ENCODE data around the gene MGLL. TPM values are rescaled to one million over a fixed set of nuclear protein-coding genes. Genes with fewer than 3 reads are reported as not detected.

The MGLL gene
- total RNA-seq, 1 donor from 2014 or later, result 132 TPM

DNA sequence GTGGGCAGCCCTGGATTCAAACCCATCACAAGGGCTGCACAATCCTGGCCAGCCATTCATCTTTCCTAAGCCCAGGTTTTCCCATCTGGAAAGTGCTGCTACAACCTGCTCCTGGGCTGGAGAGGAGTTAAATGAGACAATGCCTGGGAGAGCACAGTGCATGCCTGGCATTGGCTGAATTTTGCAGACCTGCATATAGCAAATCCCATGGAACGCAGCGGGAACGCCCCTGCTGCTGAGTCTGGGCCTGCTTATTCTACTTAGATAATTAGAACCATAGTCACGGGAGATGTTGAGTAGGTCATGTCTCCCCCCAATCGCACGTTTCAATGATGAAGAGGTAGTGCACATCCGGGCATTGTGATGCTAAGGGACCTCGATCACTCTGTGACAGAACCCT is 102.9 kb downstream of the MGLL start:
- Histone ChIP-seq H3K36me3 (peaks cover 26% of the 10 kb centered on the region), H3K4me3 (no peak overlapping the region), H3K4me1 (peaks cover 52% of the 10 kb centered on the region), H3K9me3 (no peaks in the 10 kb centered on the region), H3K27ac (no peak overlapping the region), H3K27me3 (ENCODE audit: low read depth) (no peaks in the 10 kb centered on the region)
- ATAC-seq, result no peak
- intact Hi-C loops (cut with DNase I), result no loop called here
- DNase-seq, result no peak
- TF ChIP-seq, protein P1, sequence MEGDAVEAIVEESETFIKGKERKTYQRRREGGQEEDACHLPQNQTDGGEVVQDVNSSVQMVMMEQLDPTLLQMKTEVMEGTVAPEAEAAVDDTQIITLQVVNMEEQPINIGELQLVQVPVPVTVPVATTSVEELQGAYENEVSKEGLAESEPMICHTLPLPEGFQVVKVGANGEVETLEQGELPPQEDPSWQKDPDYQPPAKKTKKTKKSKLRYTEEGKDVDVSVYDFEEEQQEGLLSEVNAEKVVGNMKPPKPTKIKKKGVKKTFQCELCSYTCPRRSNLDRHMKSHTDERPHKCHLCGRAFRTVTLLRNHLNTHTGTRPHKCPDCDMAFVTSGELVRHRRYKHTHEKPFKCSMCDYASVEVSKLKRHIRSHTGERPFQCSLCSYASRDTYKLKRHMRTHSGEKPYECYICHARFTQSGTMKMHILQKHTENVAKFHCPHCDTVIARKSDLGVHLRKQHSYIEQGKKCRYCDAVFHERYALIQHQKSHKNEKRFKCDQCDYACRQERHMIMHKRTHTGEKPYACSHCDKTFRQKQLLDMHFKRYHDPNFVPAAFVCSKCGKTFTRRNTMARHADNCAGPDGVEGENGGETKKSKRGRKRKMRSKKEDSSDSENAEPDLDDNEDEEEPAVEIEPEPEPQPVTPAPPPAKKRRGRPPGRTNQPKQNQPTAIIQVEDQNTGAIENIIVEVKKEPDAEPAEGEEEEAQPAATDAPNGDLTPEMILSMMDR (IDR thresholded peaks at IDR 0.05), result no peak

DNA sequence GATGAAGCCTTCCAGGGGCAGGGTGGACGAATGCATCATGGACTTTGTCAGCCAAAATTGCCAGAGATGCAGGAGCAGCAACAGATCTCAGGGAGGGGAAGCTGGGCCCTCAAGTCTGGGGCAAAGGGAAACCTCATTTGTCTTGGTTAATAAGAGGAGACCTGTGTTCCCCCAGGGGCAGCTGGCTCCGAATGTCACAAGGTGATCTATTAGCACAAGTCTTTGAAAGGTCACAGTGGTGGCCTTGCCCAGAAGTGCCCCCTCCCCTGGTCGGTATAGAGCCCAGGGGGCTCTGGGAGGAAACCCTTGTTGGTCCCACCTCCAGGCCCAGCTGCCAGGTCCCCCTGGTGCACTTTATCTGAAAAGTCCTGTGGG is 103.4 kb downstream of the MGLL start:
- Histone ChIP-seq H3K4me3 (no peak overlapping the region), H3K27me3 (ENCODE audit: low read depth) (no peaks in the 10 kb centered on the region), H3K4me1 (peaks cover 56% of the 10 kb centered on the region), H3K9me3 (no peaks in the 10 kb centered on the region), H3K36me3 (peaks cover 26% of the 10 kb centered on the region), H3K27ac (no peak overlapping the region)
- intact Hi-C loops (cut with DNase I), result no loop called here
- no peak for ATAC-seq
- no peak for DNase-seq
- TF ChIP-seq, protein P1 (IDR thresholded peaks at IDR 0.05), result no peak

GRCh38 chr3:127718245-127718915 is 103.9 kb downstream of the MGLL start:
- DNase-seq (no peak), ATAC-seq (no peak)
- TF ChIP-seq, protein P1 (IDR thresholded peaks at IDR 0.05), result no peak
- Histone ChIP-seq H3K9me3 (no peaks in the 10 kb centered on the region), H3K27ac (no peak overlapping the region), H3K27me3 (ENCODE audit: low read depth) (no peaks in the 10 kb centered on the region), H3K4me1 (peaks cover 61% of the 10 kb centered on the region), H3K36me3 (peaks cover 26% of the 10 kb centered on the region), H3K4me3 (no peak overlapping the region)
- intact Hi-C loops (cut with DNase I), result no loop called here

- no peak overlapping the region for H3K4me3 ChIP-seq
- no peak for ATAC-seq
- H3K9me3 ChIP-seq, result no peaks in the 10 kb centered on the region
- no peak for DNase-seq
- intact Hi-C loops (cut with DNase I), result no loop called here
- H3K36me3 ChIP-seq, result peaks cover 26% of the 10 kb centered on the region
- TF ChIP-seq, protein P1 (IDR thresholded peaks at IDR 0.05), result no peak
- no peak overlapping the region for H3K27ac ChIP-seq
- H3K27me3 ChIP-seq (ENCODE audit: low read depth), result no peaks in the 10 kb centered on the region
- peaks cover 61% of the 10 kb centered on the region for H3K4me1 ChIP-seq
These were observed 104.7 kb downstream of the MGLL start for GRCh38 chr3:127717357-127718244.

GRCh38 chr3:127716384-127716783 is 105.9 kb downstream of the MGLL start:
- TF ChIP-seq, protein P1 (IDR thresholded peaks at IDR 0.05), result no peak
- no peaks in the 10 kb centered on the region for H3K27me3 ChIP-seq (ENCODE audit: low read depth)
- DNase-seq (no peak), ATAC-seq (no peak)
- H3K9me3 ChIP-seq, result no peaks in the 10 kb centered on the region
- H3K27ac ChIP-seq, result no peak overlapping the region
- H3K4me1 ChIP-seq, result peaks cover 54% of the 10 kb centered on the region
- H3K4me3 ChIP-seq, result no peak overlapping the region
- intact Hi-C loops (cut with DNase I), result no loop called here
- H3K36me3 ChIP-seq, result peaks cover 26% of the 10 kb centered on the region
